Dedifferentiated amniotic fluid mesenchymal stem cell (primary cell): ENCODE measurements around the gene GLIS1.

Experiments used
- DNase-seq: peaks from one replicate; pipeline ENCODE4 v3.0.0-alpha.2; 2016; ENCODE audit errors: extremely low spot score

The GLIS1 gene

GRCh38 chr1:53495633-53496345 is 243.2 kb downstream of the GLIS1 start:
- DNase-seq, result no peak

- no peak for DNase-seq
These were observed 248.6 kb downstream of the GLIS1 start for GRCh38 chr1:53490351-53490750.

- no peak for DNase-seq
These were observed 252.5 kb downstream of the GLIS1 start for GRCh38 chr1:53486395-53487026.

- peak; percentile 77 for DNase-seq
These were observed 253.2 kb downstream of the GLIS1 start for GRCh38 chr1:53485478-53486394.

GRCh38 chr1:53484705-53485477 is 254.1 kb downstream of the GLIS1 start:
- DNase-seq, result no peak

GRCh38 chr1:53483656-53484055 is 255.3 kb downstream of the GLIS1 start:
- no peak for DNase-seq

- DNase-seq, result no peak
These were observed 255.8 kb downstream of the GLIS1 start for GRCh38 chr1:53483170-53483569.

- DNase-seq, result no peak
These were observed 256.4 kb downstream of the GLIS1 start for GRCh38 chr1:53482441-53483153.

- DNase-seq, result no peak
These were observed 257.5 kb downstream of the GLIS1 start for GRCh38 chr1:53481456-53481855.

- no peak for DNase-seq
These were observed 258.3 kb downstream of the GLIS1 start for GRCh38 chr1:53480678-53481077.

- no peak for DNase-seq
These were observed 260.5 kb downstream of the GLIS1 start for GRCh38 chr1:53478502-53478818.

- no peak for DNase-seq
These were observed 261.1 kb downstream of the GLIS1 start for GRCh38 chr1:53477651-53478501.

- no peak for DNase-seq
These were observed 262.4 kb downstream of the GLIS1 start for GRCh38 chr1:53476579-53476978.

GRCh38 chr1:53475664-53476063 is 263.3 kb downstream of the GLIS1 start:
- no peak for DNase-seq

- no peak for DNase-seq
These were observed 265.5 kb downstream of the GLIS1 start for GRCh38 chr1:53473463-53473862.

- DNase-seq, result no peak
These were observed 268.0 kb downstream of the GLIS1 start for GRCh38 chr1:53471000-53471399.

GRCh38 chr1:53470584-53470983 is 268.4 kb downstream of the GLIS1 start:
- no peak for DNase-seq

GRCh38 chr1:53470155-53470554 is 268.8 kb downstream of the GLIS1 start:
- DNase-seq, result no peak

- DNase-seq, result no peak
These were observed 269.6 kb downstream of the GLIS1 start for GRCh38 chr1:53469373-53469772.

GRCh38 chr1:53468374-53468773 is 270.6 kb downstream of the GLIS1 start:
- DNase-seq, result no peak
